Ovary (tissue), 9 donors: ENCODE results near the gene INHBB. TPM values are rescaled to one million over a fixed set of nuclear protein-coding genes. Genes with fewer than 3 reads are reported as not detected.

Source experiments
- DNase-seq, 5 donors: peaks; one replicate each; pipeline ENCODE4 v3.0.0-alpha.2; 2019 to 2020
- H3K27ac ChIP-seq, 2 donors: fragments of 200-600 bp; one replicate each; pipeline versions ENCODE4 v1.5.1 to v1.8.0; 2019 to 2022
- H3K27me3 ChIP-seq: fragments of 200-600 bp; one replicate; pipeline ENCODE4 v1.8.0; 2022
- H3K36me3 ChIP-seq: fragments of 200-600 bp; sonication (generic); one replicate; pipeline ENCODE4 v1.5.1; 2019
- H3K4me1 ChIP-seq: one replicate; pipeline ENCODE4 v1.8.1; 2013; ENCODE audit warnings: mild to moderate bottlenecking, moderate library complexity; ENCODE audit not compliant: insufficient read depth
- H3K4me3 ChIP-seq: fragments of 200-600 bp; sonication (generic); one replicate; pipeline ENCODE4 v1.5.1; 2017
- H3K9me3 ChIP-seq, 2 donors: fragments of 200-600 bp in 1 of 2; sonication (generic) in 1 of 2; one replicate each; pipeline versions ENCODE4 v1.5.1 to v1.8.1; 2013 to 2019; ENCODE audit warnings: mild to moderate bottlenecking in 1 of 2, moderate library complexity in 1 of 2
- CTCF ChIP-seq, 3 donors: fragments of 450-650 bp in 2 of 3; fragments of 200-600 bp in 1 of 3; IDR thresholded peaks; one replicate each; pipeline versions ENCODE4 v1.5.1 to v1.8.0; 2016 to 2022; ENCODE audit warnings: antibody characterized with exemption in 3 of 3, mild to moderate bottlenecking in 1 of 3
- EP300 ChIP-seq: sonication (generic); formaldehyde crosslinking; IDR thresholded peaks from one replicate; pipeline ENCODE4 v1.6.1; 2017; ENCODE audit warnings: antibody characterized with exemption
- POLR2A ChIP-seq: fragments of 450-650 bp; IDR thresholded peaks from one replicate; pipeline ENCODE4 v1.6.1; 2017; ENCODE audit warnings: antibody characterized with exemption, mild to moderate bottlenecking, moderate library complexity
- WGBS, 3 donors: extraction: QIAGEN DNeasy Blood & Tissue Kit in 1 of 3; methylation state at CpG; one replicate each; pipeline versions ENCODE4 v1.1.5 to v1.1.7; 2013 to 2017; 5-methylcytosine and 5-hydroxymethylcytosine counted together
- intact Hi-C, 4 donors: fragments of 100-400 bp; cut with DNase I; formaldehyde crosslinking; loops; one replicate each; pipeline versions ENCODE4 v1.11.0 to v1.15.1; 2022 to 2023
- polyA plus RNA-seq, 2 donors: library from polyadenylated mRNA; stranded (reverse); fragments of 200-250 nt in 1 of 2; fragments of 350-450 nt in 1 of 2; fragmentation: Illumina TruSeq in 1 of 2; extraction: RNeasy Lipid Tissue Mini Kit (QIAGEN cat#74804) in 1 of 2; gene quantifications; one replicate each; pipeline ENCODE4 v1.2.3, GENCODE V29; 2013 to 2014
- total RNA-seq, 7 donors: library from RNA; depleted of rRNA in 2 of 7; stranded (reverse); fragments of >200 nt in 2 of 7; fragmentation: NEBNext Ultra II Directional in 3 of 7; extraction: Animal tissue kit (Norgen Biotek cat#: 25700) in 3 of 7; gene quantifications; one replicate each; pipeline versions ENCODE4 v1.1.0 to v1.2.4, GENCODE V29; 2016 to 2023
- donor health status: DM: no; HTN: no; CAD: no; lungs with moderate emphysema.
- donor health status: DM: no; HTN: no; CAD: no.
- donor health status: Bipolar disorder and iron deficiency.
- donor health status: DM: yes; HTN: yes; CAD: no.
- donor health status: DM: no; HTN: no; CAD: no.
- donor health status: DM: yes; HTN: yes; CAD: no.

Gene INHBB
- total and polyA plus RNA-seq, 9 donors: 1.1 to 6.9 (median 4.0) TPM

DNA sequence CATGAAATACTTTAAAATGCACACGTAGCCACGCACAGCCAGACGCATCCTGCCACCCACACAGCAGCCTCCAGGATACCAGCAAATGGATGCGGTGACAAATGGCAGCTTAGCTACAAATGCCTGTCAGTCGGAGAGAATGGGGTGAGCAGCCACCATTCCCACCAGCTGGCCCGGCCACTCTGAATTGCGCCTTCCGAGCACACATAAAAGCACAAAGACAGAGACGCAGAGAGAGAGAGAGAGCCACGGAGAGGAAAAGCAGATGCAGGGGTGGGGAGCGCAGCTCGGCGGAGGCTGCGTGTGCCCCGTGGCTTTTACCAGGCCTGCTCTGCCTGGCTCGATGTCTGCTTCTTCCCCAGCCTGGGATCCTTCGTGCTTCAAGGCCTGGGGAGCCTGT, 4.1 kb downstream of the INHBB start:
- H3K27me3 ChIP-seq: no peaks in the 10 kb centered on the region
- TF ChIP-seq POLR2A: no peak
- no peak for TF ChIP-seq EP300
- TF ChIP-seq CTCF (IDR thresholded peaks at IDR 0.05): no peak
- no peaks in the 10 kb centered on the region for H3K9me3 ChIP-seq

GRCh38 chr2:120350801-120351320, 4.9 kb downstream of the INHBB start:
- H3K4me3 ChIP-seq: no peak overlapping the region
- no peak overlapping the region for H3K27ac ChIP-seq
- WGBS, 3 donors: 92 to 96% (median 94%) methylated on average over 23 of the region's 23 CpGs
- no peaks in the 10 kb centered on the region for H3K36me3 ChIP-seq
- DNase-seq: no peak
- no peaks in the 10 kb centered on the region for H3K27me3 ChIP-seq
- intact Hi-C loops: no loop called here
- TF ChIP-seq EP300 (no peak), POLR2A (no peak)
- H3K4me1 ChIP-seq: peaks cover 4% of the 10 kb centered on the region
- no peaks in the 10 kb centered on the region for H3K9me3 ChIP-seq

More for the DNA sequence above, 4.1 kb downstream of the INHBB start:
- H3K4me1 ChIP-seq: peaks cover 4% of the 10 kb centered on the region
- no peak overlapping the region for H3K27ac ChIP-seq
- no peak overlapping the region for H3K4me3 ChIP-seq
- 90 to 95% (median 91%) methylated on average over 17 of the region's 17 CpGs for WGBS, 3 donors
- no peak for DNase-seq
- intact Hi-C loops: no loop called here
- no peaks in the 10 kb centered on the region for H3K36me3 ChIP-seq

DNA sequence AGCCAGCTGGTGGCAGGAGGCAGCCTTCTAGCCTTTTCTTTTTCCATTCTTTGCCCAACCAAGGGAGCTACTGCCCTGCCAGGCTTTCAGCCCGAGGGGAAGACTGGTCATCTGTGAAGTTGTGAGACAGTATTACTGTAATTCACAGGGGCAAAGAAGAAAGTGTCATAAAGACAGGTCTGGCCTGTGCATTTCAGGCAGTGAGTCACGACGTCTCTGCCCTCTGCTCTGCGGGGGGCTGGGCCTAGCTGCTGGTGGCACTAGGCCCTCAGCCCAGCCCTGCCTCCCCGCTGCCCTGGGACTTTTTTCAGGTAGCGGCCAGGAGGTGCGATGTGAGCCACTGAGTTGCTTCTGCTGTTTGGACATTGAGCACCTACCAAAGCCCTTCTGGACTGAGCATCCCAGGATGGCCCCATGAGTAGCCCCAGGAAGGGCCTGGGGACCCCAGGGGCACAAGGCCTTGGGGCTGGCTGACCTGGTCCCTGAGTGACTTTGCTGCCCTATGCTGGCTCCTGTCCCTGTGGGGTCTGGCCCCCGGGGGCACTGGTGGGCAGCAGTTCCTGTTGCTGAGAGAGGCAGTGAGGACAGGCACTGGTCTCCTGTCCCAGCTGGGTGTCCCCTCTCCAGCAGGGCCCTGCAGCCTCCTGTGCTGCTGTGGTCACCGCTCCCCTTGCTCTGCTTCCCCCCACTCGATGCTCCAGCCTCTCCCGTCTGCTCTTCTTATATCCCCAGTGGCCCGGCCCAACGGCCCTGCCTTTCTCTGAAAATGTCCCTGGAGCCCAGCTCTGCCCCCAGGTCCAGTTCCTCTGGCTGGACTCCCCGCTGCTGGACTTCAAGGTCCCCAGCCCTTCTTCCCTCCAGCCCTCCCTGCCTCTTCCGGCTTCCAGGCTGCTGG, 7.0 kb downstream of the INHBB start:
- Histone ChIP-seq H3K27ac (no peak overlapping the region), H3K9me3 (no peaks in the 10 kb centered on the region), H3K27me3 (no peaks in the 10 kb centered on the region), H3K36me3 (no peaks in the 10 kb centered on the region), H3K4me3 (no peak overlapping the region), H3K4me1 (no peaks in the 10 kb centered on the region)
- 87 to 93% (median 93%) methylated on average over 15 of the region's 15 CpGs for WGBS, 3 donors
- intact Hi-C loops: no loop called here
- no peak for TF ChIP-seq CTCF (IDR thresholded peaks at IDR 0.05)
- TF ChIP-seq POLR2A: no peak
- no peak for TF ChIP-seq EP300
- DNase-seq: no peak

DNA sequence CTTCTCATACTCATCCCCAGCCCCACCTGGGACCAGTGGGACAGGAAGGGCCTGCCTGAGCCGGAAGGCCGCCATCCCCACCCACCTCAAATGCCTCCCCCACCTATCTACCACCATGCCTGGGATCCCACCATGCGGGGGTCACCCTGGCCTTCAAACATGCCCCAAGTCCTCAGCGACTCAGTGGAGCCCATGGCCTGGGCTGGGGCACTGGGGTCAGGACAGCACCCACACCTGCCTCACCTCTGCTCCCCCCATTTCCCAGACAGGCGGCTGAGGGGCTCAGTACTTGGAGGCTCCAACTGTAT, 7.6 kb downstream of the INHBB start:
- 92 to 95% (median 95%) methylated on average over 5 of the region's 5 CpGs for WGBS, 3 donors
- intact Hi-C loops: no loop called here

More for the DNA sequence above, 7.6 kb downstream of the INHBB start:
- Histone ChIP-seq H3K4me1 (no peaks in the 10 kb centered on the region), H3K9me3 (no peaks in the 10 kb centered on the region), H3K4me3 (no peak overlapping the region), H3K36me3 (no peaks in the 10 kb centered on the region), H3K27me3 (no peaks in the 10 kb centered on the region), H3K27ac (no peak overlapping the region)
- TF ChIP-seq POLR2A: no peak
- TF ChIP-seq EP300: no peak
- TF ChIP-seq CTCF (IDR thresholded peaks at IDR 0.05): no peak
- DNase-seq: no peak
